ENCODE results near the gene FAM187B.

The FAM187B gene

GRCh38 chr19:35181387-35181786 lies 47.2 kb downstream of the FAM187B start:
- no peak for DNase-seq

GRCh38 chr19:35179830-35180229 lies 48.7 kb downstream of the FAM187B start:
- DNase-seq = no peak

GRCh38 chr19:35178701-35179100 lies 49.8 kb downstream of the FAM187B start:
- no peak for DNase-seq

- no peak for DNase-seq
Observed at GRCh38 chr19:35177377-35178274, 50.9 kb downstream of the FAM187B start.

GRCh38 chr19:35176181-35176570 lies 52.4 kb downstream of the FAM187B start:
- DNase-seq = no peak

Measured in hypothalamus (tissue), 51 donors.